Effector CD8-positive, alpha-beta T cell (primary cell): ENCODE measurements around the gene NTRK3.

ENCODE experiments used
- DNase-seq: peaks from one replicate; lab custom pipeline; 2025; lab: John Stamatoyannopoulos, UW

The NTRK3 gene

GRCh38 chr15:87818756-87819155, 437.8 kb downstream of the NTRK3 start:
- DNase-seq = no peak

GRCh38 chr15:87817553-87817952, 439.0 kb downstream of the NTRK3 start:
- no peak for DNase-seq

GRCh38 chr15:87816811-87817210, 439.7 kb downstream of the NTRK3 start:
- no peak for DNase-seq

- DNase-seq = no peak
Observed at GRCh38 chr15:87816016-87816415, 440.5 kb downstream of the NTRK3 start.
